ENCODE data around the gene CST7.

GRCh38 chr20:24969186-24970029, 20.3 kb downstream of the CST7 start:
- TF ChIP-seq CTCF (IDR thresholded peaks at IDR 0.05): no peak
- TF ChIP-seq POLR2A (IDR thresholded peaks at IDR 0.05): no peak

Measured in esophagus squamous epithelium (tissue), 4 donors.